Measurements from ENCODE around the gene MRTFB.

The MRTFB gene

DNA sequence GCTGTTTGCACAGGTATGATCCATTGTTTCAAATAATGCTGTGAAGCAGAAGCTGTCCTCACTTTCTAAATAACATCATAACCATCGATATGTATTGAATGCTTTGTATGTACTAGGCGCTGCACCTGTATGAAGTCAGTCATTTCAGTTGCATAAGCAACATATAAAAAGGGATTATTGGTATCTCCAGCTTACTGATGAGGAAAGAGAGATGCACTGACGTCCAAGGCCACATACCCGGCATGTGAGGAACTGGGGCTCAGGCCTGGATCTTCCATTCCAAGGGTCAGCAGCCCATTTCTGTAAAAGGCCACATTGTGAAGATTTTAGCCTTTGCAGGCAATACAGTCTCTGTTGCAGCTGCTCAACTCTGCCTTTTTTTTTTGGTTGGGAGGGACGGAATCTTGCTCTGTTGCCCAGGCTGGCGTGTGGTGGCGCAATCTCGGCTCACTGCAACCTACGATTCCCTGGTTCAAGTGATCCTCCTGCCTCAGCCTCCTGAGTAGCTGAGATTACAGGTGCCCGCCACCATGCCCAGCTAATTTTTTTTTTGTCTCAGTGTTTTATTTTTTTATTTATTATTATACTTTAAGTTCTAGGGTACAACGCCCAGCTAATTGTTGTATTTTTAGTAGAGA is 244.7 kb downstream of the MRTFB start:
- no peak for DNase-seq

Measured in CD4-positive, alpha-beta T cell treated with Interleukin-17A for 1 hour (primary cell).